G401.6 (cell line): Measurements from ENCODE around the gene CYP26B1.

Experiments used
- FAIRE-seq: peaks from 2 replicates; lab custom pipeline; 2012; peaks lifted over from hg19 to GRCh38; lab: Jason Lieb, UNC

The CYP26B1 gene

GRCh38 chr2:72155151-72155550, 7.5 kb upstream of the CYP26B1 start:
- no peak for FAIRE-seq

- no peak for FAIRE-seq
Measured at GRCh38 chr2:72154386-72154975, 6.8 kb upstream of the CYP26B1 start.

GRCh38 chr2:72153924-72154323, 6.3 kb upstream of the CYP26B1 start:
- no peak for FAIRE-seq

- FAIRE-seq = no peak
Measured at GRCh38 chr2:72153026-72153791, 5.5 kb upstream of the CYP26B1 start.

- FAIRE-seq = no peak
Measured at GRCh38 chr2:72150861-72151356, 3.2 kb upstream of the CYP26B1 start.

GRCh38 chr2:72150157-72150860, 2.6 kb upstream of the CYP26B1 start:
- FAIRE-seq = peak; percentile 59

GRCh38 chr2:72149556-72150156, 2.0 kb upstream of the CYP26B1 start:
- FAIRE-seq = no peak

GRCh38 chr2:72148837-72149555, 1.3 kb upstream of the CYP26B1 start:
- no peak for FAIRE-seq

- FAIRE-seq = no peak
Measured at GRCh38 chr2:72148003-72148836, 558 bp upstream of the CYP26B1 start.

- FAIRE-seq = no peak
Measured at GRCh38 chr2:72146347-72147302, 1.0 kb downstream of the CYP26B1 start.

GRCh38 chr2:72145658-72146329, 1.9 kb downstream of the CYP26B1 start:
- FAIRE-seq = no peak

- FAIRE-seq = no peak
Measured at GRCh38 chr2:72145289-72145657, 2.4 kb downstream of the CYP26B1 start.

- no peak for FAIRE-seq
Measured at GRCh38 chr2:72144632-72145288, 2.9 kb downstream of the CYP26B1 start.

GRCh38 chr2:72144274-72144631, 3.4 kb downstream of the CYP26B1 start:
- no peak for FAIRE-seq

GRCh38 chr2:72143441-72144273, 4.0 kb downstream of the CYP26B1 start:
- no peak for FAIRE-seq

GRCh38 chr2:72142570-72143440, 4.9 kb downstream of the CYP26B1 start:
- no peak for FAIRE-seq

- no peak for FAIRE-seq
Measured at GRCh38 chr2:72141881-72142451, 5.7 kb downstream of the CYP26B1 start.
